PC-9 (cell line): ENCODE measurements around the gene PRKD3. TPM values are rescaled to one million over a fixed set of nuclear protein-coding genes. Genes with fewer than 3 reads are reported as not detected.

Experiments used
- BruUV-seq: library from RNA; stranded (reverse); fragments of 400-500 nt; replicated peaks from 2 replicates; lab custom pipeline; 2021; lab: Mats Ljungman, UMichigan
- CTCF ChIA-PET: fragments of 300-600 bp; sonication (Branson Sonifier 250); formaldehyde crosslinking; loops from one replicate; lab custom pipeline; 2022; ENCODE audit warnings: antibody characterized with exemption; lab: Charles Lee
- POLR2A ChIA-PET: fragments of 300-600 bp; sonication (Branson Sonifier 250); formaldehyde crosslinking; loops from one replicate; lab custom pipeline; 2022; ENCODE audit warnings: antibody characterized with exemption; ENCODE audit not compliant: unreplicated experiment; lab: Charles Lee
- DNase-seq, 2 experiments: peaks; one replicate each; pipeline versions ENCODE4 v3.0.0 to v3.0.0-alpha.2; 2015 to 2022; ENCODE audit warnings: mixed read lengths in 1 of 2
- H2AFZ ChIP-seq: fragments of 200-600 bp; sonication (generic); 2 replicates; pipeline ENCODE4 v1.8.1; 2017; ENCODE audit warnings: antibody characterized with exemption
- H3F3A ChIP-seq: fragments of 200-600 bp; sonication (generic); 2 replicates; pipeline ENCODE4 v1.8.1; 2017; ENCODE audit warnings: antibody characterized with exemption, mild to moderate bottlenecking, low read depth; ENCODE audit not compliant: insufficient read depth
- H3K27ac ChIP-seq: fragments of 200-600 bp; sonication (generic); 2 replicates; pipeline ENCODE4 v1.6.1; 2016; ENCODE audit warnings: mixed run types
- H3K27me3 ChIP-seq: fragments of 200-600 bp; sonication (generic); 2 replicates; pipeline ENCODE4 v1.6.1; 2016; ENCODE audit warnings: low read depth, mixed run types; ENCODE audit not compliant: insufficient read depth
- H3K36me3 ChIP-seq: fragments of 200-600 bp; sonication (generic); 2 replicates; pipeline ENCODE4 v1.6.1; 2016; ENCODE audit warnings: low read depth, mixed run types
- H3K4me1 ChIP-seq: fragments of 200-600 bp; sonication (generic); replicated peaks from 2 replicates; pipeline ENCODE4 v1.6.1; 2016; ENCODE audit warnings: mixed run types; ENCODE audit not compliant: insufficient read depth
- H3K4me2 ChIP-seq: fragments of 200-600 bp; sonication (generic); 2 replicates; pipeline ENCODE4 v1.6.1; 2017; ENCODE audit warnings: mixed run types
- H3K4me3 ChIP-seq: fragments of 200-600 bp; sonication (generic); 2 replicates; pipeline ENCODE4 v1.6.1; 2016; ENCODE audit warnings: mixed run types
- H3K79me2 ChIP-seq: fragments of 200-600 bp; sonication (generic); 2 replicates; pipeline ENCODE4 v1.6.1; 2017; ENCODE audit warnings: low read depth, mixed run types
- H3K9me2 ChIP-seq: fragments of 200-600 bp; sonication (generic); 2 replicates; pipeline ENCODE4 v1.8.1; 2017; ENCODE audit warnings: mild to moderate bottlenecking; ENCODE audit not compliant: insufficient read depth
- H3K9me3 ChIP-seq: fragments of 200-600 bp; sonication (generic); 2 replicates; pipeline ENCODE4 v1.8.1; 2016; ENCODE audit warnings: low read depth; ENCODE audit not compliant: insufficient read depth
- H4K20me1 ChIP-seq: fragments of 200-600 bp; sonication (generic); 2 replicates; pipeline ENCODE4 v1.8.1; 2017; ENCODE audit not compliant: insufficient read depth
- CTCF ChIP-seq: fragments of 200-600 bp; sonication (generic); conservative IDR thresholded peaks from 2 replicates; pipeline ENCODE4 v1.6.1; 2017; ENCODE audit warnings: mixed run types, antibody characterized with exemption, mild to moderate bottlenecking, moderate library complexity
- EZH2 ChIP-seq: fragments of 200-600 bp; sonication (generic); IDR thresholded peaks from 2 replicates; pipeline ENCODE4 v1.8.0; 2017; ENCODE audit warnings: antibody characterized with exemption, low read depth
- intact Hi-C: fragments of 100-400 bp; cut with micrococcal nuclease; formaldehyde crosslinking; loops from one replicate; pipeline ENCODE4 v1.10.0; 2022; ENCODE audit not compliant: unreplicated experiment
- total RNA-seq: library from RNA; stranded (reverse); gene quantifications from 2 replicates; pipeline ENCODE4 v1.2.3, GENCODE V29; 2021

Gene PRKD3
- total RNA-seq, 1 experiment from 2014 or later = 27.5 TPM

- H3K9me3 ChIP-seq = no peaks in the 10 kb centered on the region
- H3K4me3 ChIP-seq = no peak overlapping the region
- no peaks in the 10 kb centered on the region for H3K79me2 ChIP-seq
- no peaks in the 10 kb centered on the region for H3K36me3 ChIP-seq
- H2AFZ ChIP-seq = no peak overlapping the region
- no peaks in the 10 kb centered on the region for H3K9me2 ChIP-seq
- POLR2A ChIA-PET = no interaction called here
- no peaks in the 10 kb centered on the region for H3K27me3 ChIP-seq
- H3F3A ChIP-seq = no peaks in the 10 kb centered on the region
- H3K4me2 ChIP-seq = no peak overlapping the region
- BruUV-seq = no TSS peak
- no peaks in the 10 kb centered on the region for H4K20me1 ChIP-seq
- CTCF ChIA-PET = no interaction called here
- peaks cover 13% of the 10 kb centered on the region for H3K4me1 ChIP-seq
- DNase-seq = no peak
- no peak overlapping the region for H3K27ac ChIP-seq
- TF ChIP-seq CTCF (no peak), EZH2 (no peak)
- intact Hi-C loops = no loop called here
Observed at GRCh38 chr2:37361216-37361815, 36.7 kb upstream of the PRKD3 start.

- Histone ChIP-seq H3K36me3 (no peaks in the 10 kb centered on the region), H3K4me1 (no peaks in the 10 kb centered on the region), H3K27me3 (no peaks in the 10 kb centered on the region), H3K4me3 (no peak overlapping the region), H4K20me1 (no peaks in the 10 kb centered on the region), H3K79me2 (no peaks in the 10 kb centered on the region), H3K9me2 (no peaks in the 10 kb centered on the region), H3K9me3 (no peaks in the 10 kb centered on the region), H3F3A (no peaks in the 10 kb centered on the region), H3K27ac (no peak overlapping the region), H2AFZ (no peak overlapping the region), H3K4me2 (no peak overlapping the region)
- ChIA-PET CTCF (no interaction called here), POLR2A (interaction anchor here (0.7 kb wide), 1 partner anchor 19 kb away, joined by 5 read pairs; no protein-coding TSS in a partner anchor)
- intact Hi-C loops = no loop called here
- BruUV-seq = no TSS peak
- TF ChIP-seq EZH2 = no peak
- TF ChIP-seq CTCF = no peak
- no peak for DNase-seq
Observed at GRCh38 chr2:37358466-37358865, 33.8 kb upstream of the PRKD3 start.

- ChIA-PET CTCF (interaction anchor here (0.7 kb wide), 1 partner anchor 538 kb away, joined by 9 read pairs; no protein-coding TSS in a partner anchor), POLR2A (no interaction called here)
- Histone ChIP-seq H3K27me3 (no peaks in the 10 kb centered on the region), H2AFZ (no peak overlapping the region), H3F3A (no peaks in the 10 kb centered on the region), H3K9me3 (no peaks in the 10 kb centered on the region), H4K20me1 (no peaks in the 10 kb centered on the region), H3K36me3 (no peaks in the 10 kb centered on the region), H3K4me2 (no peak overlapping the region), H3K27ac (no peak overlapping the region), H3K9me2 (no peaks in the 10 kb centered on the region), H3K4me3 (no peak overlapping the region), H3K4me1 (no peaks in the 10 kb centered on the region), H3K79me2 (no peaks in the 10 kb centered on the region)
- TF ChIP-seq CTCF (no peak), EZH2 (no peak)
- BruUV-seq = no TSS peak
- no peak for DNase-seq
- intact Hi-C loops = no loop called here
Observed at GRCh38 chr2:37357530-37357929, 32.9 kb upstream of the PRKD3 start.
